A204.1 (cell line): ENCODE data around the gene KDM5A.
A peak's percentile ranks its signal among the peaks of the same experiment; 100 is the strongest.
"Not testable (repeated sequence)": the region's sequence is repeated elsewhere in the genome, so short reads cannot be mapped to it uniquely, and the experiment has no call there.

ENCODE experiments used
- FAIRE-seq: peaks from 2 replicates; lab custom pipeline; 2012; peaks lifted over from hg19 to GRCh38; lab: Jason Lieb, UNC

KDM5A gene

DNA sequence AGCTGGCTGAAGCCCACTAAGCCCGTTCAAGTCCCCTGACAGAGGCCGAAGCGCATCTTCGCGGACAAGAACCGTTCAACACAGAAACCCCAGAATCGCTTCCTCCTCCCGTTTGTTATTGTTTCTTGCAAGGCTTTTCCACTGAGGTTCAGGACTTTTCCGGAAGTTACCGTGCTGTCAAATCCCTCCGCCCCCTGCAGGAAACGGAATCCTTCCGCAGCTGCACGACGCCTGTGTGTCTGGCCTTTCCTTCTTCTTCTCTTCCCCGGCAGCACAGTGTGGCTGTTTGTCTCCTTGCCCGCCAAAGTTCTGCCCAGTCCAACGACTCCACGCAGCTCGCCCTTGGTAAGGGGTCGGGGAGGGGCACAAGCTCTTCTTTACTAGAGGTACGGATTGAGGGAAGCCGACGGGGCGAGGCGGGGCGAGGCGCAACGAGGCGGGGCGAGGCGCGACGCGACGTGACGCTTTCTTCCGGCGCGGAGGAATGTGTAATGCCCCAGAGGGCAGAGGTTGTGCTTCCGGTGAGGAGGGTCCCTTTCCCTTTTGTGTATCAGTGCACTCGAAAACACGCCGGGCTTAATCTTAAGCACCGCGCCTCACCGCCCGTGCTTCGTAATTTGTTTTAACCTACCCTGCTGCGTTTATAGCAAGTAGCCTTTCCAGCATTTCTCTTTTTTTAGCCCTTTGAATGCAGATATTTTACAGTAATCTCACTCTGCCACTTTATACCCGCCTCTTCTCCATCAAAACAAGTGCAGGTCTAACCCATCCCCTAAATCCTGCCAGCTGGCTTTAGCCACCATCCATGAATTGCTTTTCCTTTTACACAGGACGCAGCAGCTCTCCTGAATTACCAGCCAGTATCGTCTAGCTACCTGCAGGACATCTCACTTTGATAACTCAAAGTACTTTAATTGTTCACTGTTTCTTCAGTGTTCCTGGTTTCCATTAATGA lies at the start of gene KDM5A:
Gene KDM5A (minus strand): TSS at position 179 of the 955 bp plus-strand sequence. CDS start 229 bp downstream, outside the sequence.
- no peak for FAIRE-seq

DNA sequence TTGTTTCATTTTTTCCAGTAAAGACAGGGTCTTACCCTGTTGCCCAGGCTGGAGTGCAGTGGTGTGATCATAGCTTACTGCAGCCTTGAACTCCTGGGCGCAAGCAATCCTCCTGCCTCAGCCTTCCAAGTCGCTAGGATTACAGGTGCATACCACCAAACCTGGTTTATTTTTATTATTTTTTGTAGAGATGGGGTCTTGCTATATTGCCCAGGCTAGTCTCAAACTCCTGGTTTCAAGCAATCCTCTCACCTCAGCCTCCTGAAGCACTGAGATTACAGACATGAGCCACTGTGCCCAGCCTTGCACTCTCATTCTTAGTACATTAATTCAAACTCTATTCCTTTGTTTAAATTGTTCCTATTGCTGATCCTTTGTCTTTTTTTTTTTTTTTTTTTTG lies 46.6 kb upstream of the KDM5A start:
- FAIRE-seq, result not testable (repeated sequence)

DNA sequence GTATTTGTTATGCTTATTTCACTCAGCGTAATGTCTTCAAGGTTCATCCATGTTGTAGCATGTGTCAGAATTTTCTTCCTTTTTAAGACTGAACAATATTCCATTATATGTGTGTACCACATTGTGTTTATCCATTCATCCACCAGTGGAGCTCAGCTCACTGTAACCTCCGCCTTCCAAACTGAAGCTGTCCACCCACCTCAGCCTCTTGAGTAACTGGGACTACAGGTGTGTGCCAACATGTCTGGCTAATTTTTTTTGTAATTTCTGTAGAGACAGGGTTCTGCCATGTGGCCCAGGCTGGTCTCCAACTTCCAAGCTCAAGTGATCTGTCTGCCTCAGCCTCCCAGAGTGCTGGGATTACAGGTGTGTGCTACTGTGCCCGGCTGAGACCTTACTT lies 33.4 kb upstream of the KDM5A start:
- FAIRE-seq, result no peak

DNA sequence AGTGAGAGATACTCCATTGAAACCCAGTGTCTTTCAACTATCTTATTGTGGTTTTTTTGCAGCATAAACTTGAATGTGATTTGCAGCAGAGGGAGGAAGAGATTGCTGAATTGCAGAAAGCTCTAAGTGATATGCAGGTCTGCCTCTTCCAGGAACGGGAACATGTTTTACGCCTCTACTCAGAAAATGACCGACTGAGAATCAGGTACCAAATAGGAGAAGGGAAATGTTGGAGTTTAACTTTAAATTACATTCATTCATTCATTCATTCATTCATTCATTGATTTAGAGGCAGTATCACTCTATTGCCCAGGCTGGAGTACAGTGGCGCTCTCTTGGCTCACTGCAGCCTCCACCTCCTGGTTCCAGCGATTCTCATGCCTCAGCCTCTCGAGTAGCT lies 29.3 kb upstream of the KDM5A start:
- no peak for FAIRE-seq

DNA sequence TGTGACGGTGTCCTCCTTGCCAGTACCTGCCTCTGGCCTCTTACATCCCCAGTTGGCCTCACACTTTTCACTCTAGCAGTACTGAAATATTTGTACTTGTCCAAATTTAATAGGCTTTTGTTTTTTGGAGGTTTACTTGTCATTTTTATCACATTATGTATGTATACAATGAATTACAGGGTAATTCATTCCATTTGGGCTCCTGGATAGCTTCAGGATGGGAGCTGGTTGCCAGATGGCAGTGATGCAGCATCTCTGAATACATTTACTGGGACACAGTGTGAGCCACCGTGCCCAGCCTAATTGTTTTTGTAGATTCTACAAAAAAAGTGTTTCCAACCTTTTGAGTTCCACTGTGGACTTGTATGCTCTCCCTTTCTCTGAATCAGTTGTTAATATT lies 25.7 kb upstream of the KDM5A start:
- no peak for FAIRE-seq

DNA sequence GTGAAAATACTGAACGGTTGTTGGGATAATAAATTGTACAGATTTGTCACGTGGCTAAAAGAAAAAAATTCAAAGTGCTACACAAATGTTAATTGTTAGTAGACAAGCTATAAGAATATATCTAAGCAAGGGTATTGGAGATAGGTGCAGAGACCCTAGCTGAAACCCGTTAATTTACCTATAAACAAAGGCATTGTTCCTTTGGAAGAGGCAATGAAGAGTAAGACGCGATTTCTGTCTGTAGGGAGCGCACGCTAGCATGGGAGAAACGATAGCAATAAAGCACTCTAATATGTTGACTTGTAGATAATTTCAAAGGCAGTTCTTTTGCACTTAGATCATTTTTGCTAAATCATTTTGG lies 12.9 kb upstream of the KDM5A start:
- FAIRE-seq, result no peak

DNA sequence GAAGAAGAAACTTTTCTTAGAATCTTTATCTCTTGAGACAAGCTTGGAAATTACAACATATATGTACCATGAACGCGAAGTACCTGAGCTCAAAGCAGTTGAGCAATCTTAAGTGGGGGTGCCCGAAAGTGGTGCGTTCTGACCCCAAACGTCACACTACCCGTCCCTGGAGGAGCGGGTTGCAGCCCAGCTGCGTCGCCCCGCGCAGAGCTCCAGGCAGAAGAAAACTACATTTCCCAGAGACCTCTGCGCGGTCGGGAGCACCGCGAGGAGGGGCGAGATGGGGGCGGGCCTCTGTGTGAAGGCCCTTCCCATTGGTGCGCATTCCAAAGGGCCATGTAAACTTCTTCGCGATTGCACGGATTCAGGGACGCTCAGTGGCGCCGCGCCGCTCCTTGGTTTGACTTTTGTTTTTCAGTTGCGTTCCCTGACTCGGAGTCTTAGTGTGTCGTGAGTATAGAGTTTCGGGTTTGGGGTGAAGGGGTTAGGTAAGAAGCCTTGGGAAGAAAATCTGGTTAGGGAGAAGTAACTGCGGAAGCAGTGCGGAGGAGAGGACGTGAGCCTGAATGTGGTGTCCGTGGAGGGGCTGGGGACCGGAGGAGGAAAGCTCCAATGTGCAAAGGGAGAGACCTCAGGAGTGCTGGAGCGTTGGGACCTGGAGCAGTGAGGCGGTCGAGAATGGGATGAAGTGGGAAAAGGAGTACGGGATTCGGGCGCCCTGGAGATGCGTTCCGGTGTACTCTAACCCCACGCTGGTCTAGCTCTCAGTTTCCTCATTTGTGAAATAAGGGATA lies 12.3 kb upstream of the KDM5A start, which contains the start of gene CCDC77:
Gene CCDC77 (plus strand): TSS at position 410 of the 794 bp plus-strand sequence. CDS start 7,740 bp downstream, outside the sequence.
- peak; percentile 89 for FAIRE-seq

DNA sequence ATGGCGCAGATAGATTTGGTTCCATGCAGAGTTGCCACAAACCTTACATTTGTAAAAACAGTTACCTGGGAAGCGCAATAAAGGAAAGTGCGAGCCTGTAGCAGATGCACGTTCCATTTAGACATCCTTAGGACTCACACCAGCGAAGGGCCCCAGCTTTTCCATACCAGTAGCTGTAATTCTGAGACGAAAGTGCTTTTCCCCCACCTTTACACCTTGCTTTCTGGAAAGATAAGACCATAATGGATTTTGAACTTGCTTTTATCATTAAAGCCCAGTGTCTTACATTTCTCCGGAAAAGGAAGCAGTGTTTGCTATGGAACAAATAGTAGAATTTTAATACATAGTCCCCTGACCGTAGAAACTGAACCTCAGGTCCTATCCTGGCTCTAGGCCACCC lies 11.7 kb upstream of the KDM5A start:
- FAIRE-seq, result no peak

DNA sequence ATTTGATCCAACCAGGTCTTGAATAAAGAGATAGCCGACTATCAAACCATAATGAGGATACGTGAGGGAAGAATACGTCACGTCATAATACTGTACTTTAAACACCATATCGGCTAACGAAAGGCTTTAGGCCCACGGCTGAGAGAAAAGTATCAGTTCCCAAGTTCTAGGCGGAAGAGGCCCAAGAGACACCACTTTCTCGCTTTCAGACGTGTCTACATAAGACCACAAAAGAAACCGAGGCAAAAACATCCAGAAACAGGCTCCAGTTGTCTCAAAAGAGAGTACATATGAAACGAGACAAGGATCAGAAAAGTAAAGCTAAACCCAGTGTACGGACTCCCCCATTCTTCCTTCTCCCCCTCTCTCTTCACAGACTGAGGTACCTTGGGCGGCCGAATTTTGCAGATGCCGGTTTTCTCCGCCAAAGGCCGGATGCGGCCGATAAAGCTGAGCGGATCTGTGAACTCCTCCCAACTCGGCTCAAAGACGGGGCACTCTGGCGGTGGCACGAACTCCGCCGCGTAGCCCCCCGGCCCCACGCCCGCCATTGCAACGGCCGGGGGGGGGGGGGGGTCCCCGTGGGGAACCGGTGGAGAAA lies 479 bp downstream of the KDM5A start:
- FAIRE-seq, result no peak

DNA sequence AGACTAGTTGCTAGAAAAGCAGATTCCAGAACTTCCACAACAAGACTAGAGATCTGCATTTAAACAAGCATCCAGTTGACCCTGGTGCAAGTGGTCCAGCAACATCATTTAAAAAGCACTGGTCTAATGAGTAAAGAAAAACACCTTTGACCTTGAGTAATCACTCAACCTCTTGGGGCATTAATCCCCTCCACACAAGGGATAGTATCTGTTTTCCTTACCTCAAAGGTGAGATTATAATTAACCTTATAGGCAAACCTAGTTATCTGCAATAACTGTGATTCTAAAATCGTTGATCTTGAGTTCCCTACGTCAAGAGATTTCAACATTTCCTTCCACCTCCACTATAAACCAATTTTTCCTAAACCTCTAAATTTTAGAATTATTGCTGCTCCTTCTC lies 1.1 kb downstream of the KDM5A start:
- no peak for FAIRE-seq

DNA sequence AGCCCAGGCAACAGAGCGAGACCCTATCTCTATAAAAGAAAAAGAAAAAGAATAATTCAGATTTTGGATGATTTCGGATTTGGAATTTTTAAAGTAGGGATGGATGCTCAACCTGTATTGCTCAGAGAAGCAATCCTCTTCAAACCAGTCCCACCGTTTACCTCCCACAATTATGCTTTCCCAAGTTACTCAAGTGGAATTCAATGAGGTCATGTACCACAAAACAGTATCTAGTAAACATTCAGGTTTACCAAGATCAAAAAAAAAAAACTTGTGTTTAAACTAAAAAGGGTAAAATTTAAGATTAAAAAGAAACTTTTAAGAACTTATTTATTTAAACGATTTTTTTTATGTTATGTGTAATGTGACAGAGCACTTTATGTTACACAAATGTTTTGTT lies 2.5 kb downstream of the KDM5A start:
- peak; percentile 6 for FAIRE-seq

DNA sequence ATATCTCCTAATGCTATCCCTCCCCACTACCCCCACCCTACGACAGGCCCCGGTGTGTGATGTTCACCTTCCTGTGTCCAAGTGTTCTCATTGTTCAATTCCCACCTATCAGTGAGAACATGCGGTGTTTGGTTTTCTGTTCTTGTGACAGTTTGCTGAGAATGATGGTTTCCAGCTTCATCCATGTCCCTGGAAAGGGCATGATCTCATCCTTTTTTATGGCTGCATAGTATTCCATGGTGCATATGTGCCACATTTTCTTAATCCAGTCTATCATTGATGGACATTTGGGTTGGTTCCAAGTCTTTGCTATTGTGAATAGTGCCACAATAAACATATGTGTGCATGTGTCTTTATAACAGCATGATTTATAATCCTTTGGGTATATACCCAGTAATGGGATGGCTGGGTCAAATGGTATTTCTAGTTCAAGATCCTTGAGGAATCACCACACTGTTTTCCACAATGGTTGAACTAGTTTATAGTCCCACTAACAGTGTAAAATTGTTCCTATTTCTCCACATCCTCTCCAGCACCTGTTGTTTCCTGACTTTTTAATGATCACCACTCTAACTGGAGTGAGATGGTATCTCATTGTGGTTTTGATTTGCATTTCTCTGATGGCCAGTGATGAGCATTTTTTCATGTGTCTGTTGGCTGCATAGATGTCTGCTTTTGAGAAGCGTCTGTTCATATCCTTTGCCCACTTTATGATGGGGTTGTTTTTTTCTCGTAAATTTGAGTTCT lies 18.2 kb downstream of the KDM5A start:
- FAIRE-seq, result not testable (repeated sequence)

DNA sequence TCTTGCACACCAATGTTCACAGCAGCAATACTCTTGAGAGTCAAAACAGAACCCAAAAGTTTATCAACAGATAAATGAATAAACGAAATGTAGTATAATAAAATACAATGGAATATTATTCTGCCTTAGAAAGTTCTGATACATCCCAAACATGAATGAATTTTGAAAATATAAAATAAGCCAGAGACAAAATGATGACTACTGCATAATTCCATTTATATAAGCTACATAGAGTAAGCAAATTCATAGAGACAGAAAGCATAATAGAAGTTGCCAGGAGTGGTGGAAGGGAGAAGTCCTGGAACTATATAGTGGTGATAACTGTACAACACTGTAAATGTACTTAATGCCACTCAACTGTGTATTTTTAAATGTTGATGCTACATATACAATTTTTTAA lies 21.1 kb downstream of the KDM5A start:
- no peak for FAIRE-seq

DNA sequence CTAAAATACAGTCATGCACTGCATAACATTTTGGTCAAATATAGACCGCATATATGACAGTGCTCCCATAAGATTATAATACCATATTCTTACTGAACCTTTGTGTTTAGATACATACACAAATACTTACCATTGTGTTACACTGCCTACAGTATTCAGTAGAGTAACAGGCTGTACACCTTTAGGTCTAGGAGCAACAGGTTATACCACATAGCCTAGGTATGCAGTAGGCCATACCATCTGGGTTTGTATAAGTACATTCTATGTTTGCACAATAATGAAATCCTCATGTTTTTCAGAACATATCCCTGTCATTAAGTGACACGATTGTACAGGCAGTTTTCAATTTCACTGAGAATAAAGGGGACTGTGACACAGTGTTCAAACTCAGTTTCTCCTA lies 22.3 kb downstream of the KDM5A start:
- no peak for FAIRE-seq

DNA sequence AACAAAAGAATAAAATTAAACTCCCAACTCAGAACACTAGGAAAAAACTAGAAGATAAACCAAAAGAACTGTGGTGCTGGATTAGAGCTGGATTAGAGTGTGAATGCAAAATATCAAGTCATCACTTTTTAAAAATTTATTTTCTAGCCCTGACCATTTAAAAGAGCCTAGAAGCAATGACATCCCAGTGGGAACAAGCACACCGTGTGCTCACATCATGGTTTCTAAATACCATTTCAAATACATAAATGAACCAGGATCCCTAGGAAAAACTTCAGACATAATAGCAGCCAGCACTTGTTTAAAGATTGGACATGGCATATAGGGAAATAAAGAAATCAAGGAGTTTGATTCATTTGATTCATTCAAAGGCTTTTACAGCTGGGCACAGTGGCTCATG lies 30.0 kb downstream of the KDM5A start:
- no peak for FAIRE-seq

DNA sequence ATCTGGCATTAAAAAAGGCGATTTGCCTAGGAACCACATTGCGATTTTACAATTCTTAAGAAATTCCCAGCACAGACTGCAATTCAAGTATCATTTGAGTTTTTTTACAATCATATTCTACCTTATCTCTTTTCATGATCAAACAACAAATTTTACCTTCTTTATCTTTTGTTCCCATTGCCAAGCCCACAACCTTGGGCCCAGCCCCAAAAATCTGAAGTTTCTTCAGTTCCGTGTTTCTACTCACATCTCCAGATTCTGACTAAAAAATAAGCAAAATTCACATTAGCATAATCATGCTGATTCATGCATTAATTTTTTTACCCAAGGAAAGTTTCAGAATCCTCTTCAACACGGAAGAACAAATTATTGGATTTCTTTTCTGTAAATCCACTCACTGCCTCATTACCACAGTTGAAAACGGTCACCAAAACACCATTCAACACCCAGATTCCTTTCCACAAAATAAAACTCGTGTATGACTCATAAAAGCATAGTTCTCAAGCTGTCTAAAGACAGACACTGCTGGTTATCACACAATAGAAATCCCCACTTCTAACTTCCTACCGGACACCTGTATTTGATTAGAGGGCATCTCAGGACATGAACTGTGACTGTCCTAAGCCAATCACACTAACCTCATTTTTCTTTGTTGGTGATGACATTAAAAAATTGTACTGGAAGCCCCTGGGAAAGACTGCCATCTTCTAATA lies 32.7 kb downstream of the KDM5A start:
- FAIRE-seq, result no peak

DNA sequence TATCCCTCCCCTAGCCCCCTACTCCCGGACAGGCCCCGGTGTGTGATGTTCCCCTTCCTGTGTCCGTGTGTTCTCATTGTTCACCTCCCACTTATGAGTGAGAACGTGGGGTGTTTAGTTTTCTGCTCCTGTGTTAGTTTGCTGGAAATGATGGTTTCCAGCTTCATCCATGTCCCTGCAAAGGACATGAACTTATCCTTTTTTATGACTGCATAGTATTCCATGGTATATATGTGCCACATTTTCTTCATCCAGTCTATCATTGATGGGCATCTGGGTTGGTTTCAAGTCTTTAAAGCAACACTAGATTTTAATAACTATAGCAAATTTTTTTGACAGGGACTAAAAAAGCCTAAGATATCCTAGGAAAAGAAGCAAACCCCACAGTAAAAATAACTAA lies 37.9 kb downstream of the KDM5A start:
- not testable (repeated sequence) for FAIRE-seq

DNA sequence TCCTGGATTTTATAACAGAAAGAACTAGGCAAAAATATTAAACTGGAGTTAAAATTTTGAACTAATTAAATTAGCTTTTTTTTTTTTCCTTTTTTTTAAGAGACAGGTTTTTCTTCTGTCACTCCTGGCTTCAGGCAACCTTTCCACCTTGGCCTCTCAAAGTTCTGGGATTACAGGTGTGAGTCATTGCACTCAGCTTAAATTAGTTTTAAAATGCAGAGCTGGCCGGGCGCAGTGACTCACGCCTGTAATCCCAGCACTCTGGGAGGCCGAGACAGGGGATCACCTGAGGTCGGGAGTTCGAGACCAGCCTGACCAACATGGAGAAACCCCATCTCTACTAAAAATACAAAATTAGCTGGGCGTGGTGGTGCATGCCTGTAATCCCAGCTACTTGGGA lies 39.5 kb downstream of the KDM5A start:
- not testable (repeated sequence) for FAIRE-seq

DNA sequence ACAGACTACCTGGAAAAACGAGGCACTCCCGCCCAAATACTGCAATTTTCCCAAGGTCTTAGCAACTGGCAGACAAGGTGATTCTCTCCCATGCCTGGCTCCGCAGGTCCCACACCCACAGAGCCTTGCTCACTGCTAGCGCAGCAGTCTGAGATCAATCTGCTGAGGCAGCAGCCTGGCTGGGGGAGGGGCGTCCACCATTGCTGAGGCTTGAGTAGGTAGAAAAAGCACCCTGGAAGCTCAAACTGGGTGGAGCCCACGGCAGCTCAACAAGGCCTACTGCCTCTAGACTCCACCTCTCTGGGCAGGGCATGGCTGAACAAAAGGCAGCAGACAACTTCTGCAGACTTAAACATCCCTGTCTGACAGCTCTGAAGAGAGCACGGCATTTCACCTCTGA lies 46.1 kb downstream of the KDM5A start:
- not testable (repeated sequence) for FAIRE-seq

DNA sequence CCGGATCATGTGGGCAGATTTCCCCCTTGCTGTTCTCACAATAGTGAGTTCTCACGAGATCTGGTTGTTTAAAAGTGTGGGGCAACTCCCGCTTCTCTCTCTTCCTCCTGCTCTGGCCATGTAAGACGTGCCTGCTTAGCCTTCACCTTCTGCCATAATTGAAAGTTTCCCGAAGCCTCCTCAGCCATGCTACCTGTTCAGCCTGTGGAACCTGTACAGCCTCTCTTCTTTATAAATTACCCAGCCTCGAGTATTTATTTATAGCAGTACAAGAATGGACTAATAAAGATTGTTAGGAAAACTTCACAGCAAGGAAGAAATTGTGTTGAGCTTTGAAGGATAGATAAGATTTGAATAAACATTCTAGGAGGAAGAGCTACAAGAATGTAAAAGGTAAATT lies 52.1 kb downstream of the KDM5A start:
- FAIRE-seq, result no peak

DNA sequence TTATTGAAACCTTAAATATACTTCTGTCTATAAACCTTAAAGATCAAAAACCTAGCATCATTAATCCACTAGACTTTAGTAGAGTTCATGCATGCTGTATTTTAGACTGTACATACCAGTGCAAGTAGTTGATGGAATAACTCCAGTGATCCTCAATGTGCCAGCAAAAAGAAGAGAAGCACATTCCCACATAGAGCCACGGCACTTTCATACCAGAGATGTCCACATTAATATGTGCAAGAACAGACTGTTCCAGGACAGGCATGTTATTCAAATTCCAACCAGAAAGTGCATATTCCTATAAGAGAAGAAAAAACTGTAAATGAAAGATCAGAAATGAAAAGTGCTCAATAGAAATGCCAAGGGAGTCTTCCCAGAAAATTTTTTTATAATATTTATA lies 55.0 kb downstream of the KDM5A start:
- FAIRE-seq, result no peak
